Ectodermal cell (in vitro differentiated cells): ENCODE data around the gene DSCAM.

Experiments
- H3K27ac ChIP-seq: 2 replicates; pipeline ENCODE4 v1.7.0; 2013; ENCODE audit warnings: mild to moderate bottlenecking, low read depth, low read length; ENCODE audit not compliant: insufficient read depth, poor library complexity, severe bottlenecking
- H3K27me3 ChIP-seq: 2 replicates; pipeline ENCODE4 v1.7.0; 2013; ENCODE audit warnings: mild to moderate bottlenecking, low read length; ENCODE audit not compliant: insufficient read depth, control insufficient read depth, poor library complexity, severe bottlenecking
- H3K36me3 ChIP-seq: one replicate; pipeline ENCODE4 v1.7.0; 2013; ENCODE audit warnings: low read length; ENCODE audit not compliant: control insufficient read depth, insufficient read depth
- H3K4me1 ChIP-seq: one replicate; pipeline ENCODE4 v1.7.0; 2013; ENCODE audit warnings: low read length; ENCODE audit not compliant: control insufficient read depth, insufficient read depth
- H3K4me3 ChIP-seq: 2 replicates; pipeline ENCODE4 v1.7.0; 2013; ENCODE audit warnings: low read depth, low read length, control low read depth; ENCODE audit not compliant: insufficient read depth
- H3K9me3 ChIP-seq: 2 replicates; pipeline ENCODE4 v1.7.0; 2013; ENCODE audit warnings: mild to moderate bottlenecking, low read length, moderate library complexity; ENCODE audit not compliant: control insufficient read depth
- WGBS, 2 experiments: methylation state at CpG; one replicate each; pipeline ENCODE4 v1.1.7; 2013; ENCODE audit warnings: missing lambda C conversion rate in 2 of 2; 5-methylcytosine and 5-hydroxymethylcytosine counted together

DSCAM gene

DNA sequence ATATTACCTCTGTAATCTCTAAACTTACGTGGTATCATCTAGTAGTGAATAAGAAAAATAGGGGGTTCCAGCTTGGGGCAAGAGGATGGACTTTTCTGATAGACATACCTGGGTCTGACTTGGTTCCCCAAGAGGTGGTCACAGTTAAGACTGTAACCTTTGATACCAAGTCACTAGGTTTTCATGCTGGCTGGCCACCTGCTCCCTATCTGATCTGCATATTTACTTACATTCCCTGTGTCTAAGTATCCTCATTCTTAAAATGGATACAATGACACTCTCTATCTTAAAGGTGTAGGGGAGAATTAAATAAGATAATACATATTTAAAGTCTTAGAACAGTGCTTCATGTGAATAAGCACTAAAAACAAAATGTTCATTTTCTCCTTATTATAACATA is 312.1 kb downstream of the DSCAM start:
- WGBS, 2 experiments, result 93 to 100% methylated on average over 1 of the region's 1 CpG
- Histone ChIP-seq H3K4me3 (no peak overlapping the region), H3K9me3 (no peaks in the 10 kb centered on the region), H3K27me3 (no peaks in the 10 kb centered on the region), H3K36me3 (no peaks in the 10 kb centered on the region), H3K4me1 (no peaks in the 10 kb centered on the region), H3K27ac (no peak overlapping the region)

DNA sequence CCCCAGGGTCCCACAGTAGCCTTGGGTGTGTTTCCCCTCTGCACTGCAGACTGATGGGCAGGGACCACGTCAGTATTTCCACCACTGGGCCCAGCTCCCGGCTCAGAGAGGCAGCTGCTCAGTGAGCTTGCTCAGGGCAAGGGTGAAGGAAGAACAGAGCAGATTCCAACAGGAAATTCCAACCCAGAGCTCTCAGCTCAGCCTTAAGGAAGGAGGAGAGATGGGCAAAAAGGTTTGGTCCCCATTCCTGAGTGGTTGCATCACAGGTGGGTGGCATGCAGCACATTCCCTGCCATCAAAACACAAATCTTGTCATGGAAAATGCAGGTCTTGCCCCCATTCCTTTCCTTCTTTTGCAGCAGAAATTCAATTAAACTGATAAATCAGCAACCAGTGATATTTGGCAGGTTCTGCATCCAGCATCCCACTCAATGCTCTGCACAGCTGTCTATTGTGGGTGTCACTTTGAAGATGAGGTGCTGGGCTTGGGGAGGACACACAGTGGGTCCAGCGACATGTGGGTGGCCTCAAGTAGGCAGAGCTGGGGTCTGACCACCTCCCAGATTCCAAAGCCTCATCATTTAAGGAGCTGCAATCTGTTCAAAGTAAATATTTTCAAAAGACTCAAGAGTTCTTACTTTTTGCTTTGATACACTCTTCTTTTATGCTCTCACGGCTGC is 315.4 kb downstream of the DSCAM start:
- WGBS, 2 experiments, result 91 to 93% methylated on average over 3 of the region's 4 CpGs

DNA sequence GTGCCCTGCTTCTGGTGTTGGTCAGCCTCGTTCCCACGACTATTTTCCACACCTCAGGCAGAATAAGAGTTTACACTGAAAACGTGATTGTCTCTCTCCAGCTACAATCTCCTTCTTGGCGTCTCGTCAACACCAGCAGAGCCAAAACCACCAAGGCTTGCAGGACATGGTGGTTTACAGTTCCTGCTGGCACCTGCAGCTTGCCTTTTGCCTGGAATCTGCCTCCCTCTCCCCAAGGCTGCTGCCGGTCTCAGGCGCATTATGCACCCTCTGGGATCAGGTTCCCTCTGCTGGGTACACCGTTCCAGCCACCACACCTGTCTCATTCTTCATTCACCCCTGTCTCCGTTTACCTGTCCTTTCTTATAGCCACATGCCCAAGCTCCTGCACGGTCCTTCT is 315.9 kb downstream of the DSCAM start:
- H3K9me3 ChIP-seq, result no peaks in the 10 kb centered on the region
- WGBS, 2 experiments, result 93% methylated on average over 10 of the region's 10 CpGs
- no peak overlapping the region for H3K27ac ChIP-seq
- no peaks in the 10 kb centered on the region for H3K4me1 ChIP-seq
- no peak overlapping the region for H3K4me3 ChIP-seq
- H3K36me3 ChIP-seq, result no peaks in the 10 kb centered on the region
- H3K27me3 ChIP-seq, result no peaks in the 10 kb centered on the region

More for the DNA sequence above, 315.4 kb downstream of the DSCAM start:
- H3K36me3 ChIP-seq, result no peaks in the 10 kb centered on the region
- H3K27me3 ChIP-seq, result no peaks in the 10 kb centered on the region
- no peak overlapping the region for H3K27ac ChIP-seq
- no peaks in the 10 kb centered on the region for H3K4me1 ChIP-seq
- no peak overlapping the region for H3K4me3 ChIP-seq
- H3K9me3 ChIP-seq, result no peaks in the 10 kb centered on the region

DNA sequence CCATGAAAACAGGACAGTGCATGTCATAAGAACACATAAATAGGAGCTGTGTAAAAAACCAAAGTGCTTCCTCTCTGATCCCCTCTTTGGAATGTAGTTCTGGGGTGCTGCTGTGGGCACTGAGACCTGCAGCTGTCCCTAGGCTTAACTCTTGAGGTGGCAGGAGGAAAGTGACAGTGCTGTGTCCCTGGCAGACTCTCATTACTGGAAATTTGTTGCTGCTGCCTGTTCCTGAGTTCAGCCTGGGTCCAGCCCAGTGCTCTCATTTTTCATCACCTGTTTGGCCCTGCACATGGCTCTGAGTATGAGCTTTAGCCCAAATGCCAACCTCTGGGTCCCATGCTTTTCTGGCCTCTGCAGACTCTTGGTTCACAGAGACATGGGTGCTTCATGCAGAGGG is 329.3 kb downstream of the DSCAM start:
- Histone ChIP-seq H3K9me3 (no peaks in the 10 kb centered on the region), H3K27ac (no peak overlapping the region), H3K4me1 (no peaks in the 10 kb centered on the region), H3K36me3 (no peaks in the 10 kb centered on the region), H3K27me3 (no peaks in the 10 kb centered on the region), H3K4me3 (no peak overlapping the region)

DNA sequence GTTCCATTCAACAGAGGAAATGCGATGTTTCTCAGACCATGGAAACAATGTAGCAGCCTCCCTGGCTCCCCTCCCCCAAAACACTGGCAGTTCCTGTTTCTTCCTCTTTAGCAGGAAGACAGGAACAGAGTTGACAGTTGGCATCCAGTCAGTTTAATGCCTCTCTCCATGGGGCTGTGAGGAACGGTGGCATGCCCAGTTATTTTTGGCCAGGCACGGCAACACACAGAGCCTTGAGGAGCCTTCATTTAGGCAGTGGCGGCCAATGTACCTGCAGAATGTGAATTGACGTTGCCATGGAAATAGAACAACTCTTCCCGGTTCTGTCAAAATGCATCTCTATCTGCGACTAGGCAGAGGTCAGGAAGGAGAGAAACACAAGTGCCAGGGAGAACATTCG is 330.6 kb downstream of the DSCAM start:
- WGBS, 2 experiments, result 49 to 53% methylated on average over 7 to 8 of the region's 8 CpGs
- Histone ChIP-seq H3K27me3 (no peaks in the 10 kb centered on the region), H3K36me3 (no peaks in the 10 kb centered on the region), H3K27ac (no peak overlapping the region), H3K4me3 (no peak overlapping the region), H3K4me1 (no peaks in the 10 kb centered on the region), H3K9me3 (no peaks in the 10 kb centered on the region)

DNA sequence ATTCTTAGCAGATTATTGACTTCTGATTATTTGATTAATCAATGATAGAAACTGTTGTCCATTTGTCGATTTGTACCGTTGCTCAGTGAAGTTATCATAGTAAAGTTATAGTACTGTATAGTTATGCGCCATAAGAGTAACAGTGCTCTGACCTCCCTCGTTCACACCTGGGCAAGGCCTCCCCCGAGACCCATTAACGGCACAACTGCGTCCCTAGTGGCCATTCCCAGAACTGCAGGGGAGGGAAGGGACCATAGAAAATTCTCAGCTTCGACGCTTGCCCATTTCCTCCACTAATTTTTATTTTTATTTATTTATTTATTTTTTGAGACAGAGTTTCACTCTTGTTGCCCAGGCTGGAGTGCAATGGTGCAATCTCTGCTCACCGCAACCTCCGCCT is 334.4 kb downstream of the DSCAM start:
- 81 to 84% methylated on average over 9 of the region's 11 CpGs for WGBS, 2 experiments
- no peaks in the 10 kb centered on the region for H3K36me3 ChIP-seq
- H3K27me3 ChIP-seq, result no peaks in the 10 kb centered on the region
- H3K9me3 ChIP-seq, result no peaks in the 10 kb centered on the region
- no peak overlapping the region for H3K27ac ChIP-seq
- H3K4me1 ChIP-seq, result no peaks in the 10 kb centered on the region
- no peak overlapping the region for H3K4me3 ChIP-seq

DNA sequence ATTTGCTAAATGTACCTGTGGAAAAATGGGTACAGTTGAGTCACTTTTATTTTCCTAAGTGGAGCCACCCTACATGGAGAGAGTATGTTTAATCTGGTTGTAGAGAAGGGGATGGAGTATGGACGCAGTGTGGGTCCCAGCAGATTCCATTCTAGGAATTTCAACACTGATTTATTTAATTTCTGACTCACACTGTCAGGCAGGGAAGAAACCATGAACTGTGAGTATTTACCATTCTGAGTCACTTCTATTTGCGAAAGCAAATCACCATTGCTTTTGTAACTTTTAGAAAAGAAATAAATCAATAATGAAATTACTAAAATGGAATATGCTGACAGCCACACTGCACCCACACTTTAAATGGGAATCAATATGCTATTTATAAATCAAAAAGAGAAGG is 339.0 kb downstream of the DSCAM start:
- Histone ChIP-seq H3K27me3 (no peaks in the 10 kb centered on the region), H3K9me3 (no peaks in the 10 kb centered on the region), H3K4me1 (no peaks in the 10 kb centered on the region), H3K4me3 (no peak overlapping the region), H3K36me3 (no peaks in the 10 kb centered on the region), H3K27ac (no peak overlapping the region)
- 80 to 100% methylated on average over 1 of the region's 2 CpGs for WGBS, 2 experiments

DNA sequence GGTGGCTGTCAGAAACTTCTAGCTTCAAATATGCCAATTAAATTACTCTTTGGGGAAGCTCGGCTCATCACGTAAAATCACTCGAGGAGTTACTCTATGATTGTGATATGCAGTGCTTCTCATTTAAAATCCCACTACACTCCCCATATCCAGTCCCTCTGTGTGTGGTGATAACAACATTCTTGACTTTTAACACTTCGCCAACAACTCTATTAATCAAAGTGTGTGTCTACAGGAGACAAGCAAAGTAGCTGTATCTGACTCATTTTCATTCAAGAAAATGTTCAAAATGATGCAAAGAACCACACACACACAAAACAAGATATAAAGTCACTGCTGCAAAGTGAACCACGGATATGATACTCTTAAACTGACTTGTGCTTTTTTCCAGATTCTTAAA is 341.3 kb downstream of the DSCAM start:
- Histone ChIP-seq H3K27ac (no peak overlapping the region), H3K27me3 (no peaks in the 10 kb centered on the region), H3K4me3 (no peak overlapping the region), H3K4me1 (no peaks in the 10 kb centered on the region), H3K36me3 (no peaks in the 10 kb centered on the region), H3K9me3 (no peaks in the 10 kb centered on the region)
- WGBS, 2 experiments, result 85 to 95% methylated on average over 5 of the region's 5 CpGs

DNA sequence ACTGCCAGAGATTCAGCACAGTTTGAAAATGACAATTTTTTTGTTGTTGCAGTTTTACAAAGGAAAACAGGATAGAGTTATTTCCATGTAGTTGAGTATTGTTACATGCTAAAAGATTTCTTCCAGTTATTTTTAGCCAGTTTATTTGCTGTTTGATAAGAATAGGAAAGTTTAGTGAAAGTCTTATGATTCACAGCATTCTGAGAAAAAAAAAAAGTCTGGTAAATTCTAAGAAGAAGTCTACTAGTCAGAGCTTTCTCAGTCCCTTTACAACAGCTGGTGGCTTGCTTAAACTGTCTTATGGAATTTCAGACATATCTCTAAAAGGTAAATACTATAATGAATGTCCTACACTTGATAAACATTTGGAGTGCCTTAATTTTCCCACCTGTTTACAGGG is 341.7 kb downstream of the DSCAM start:
- H3K4me1 ChIP-seq, result no peaks in the 10 kb centered on the region
- no peaks in the 10 kb centered on the region for H3K36me3 ChIP-seq
- H3K27me3 ChIP-seq, result no peaks in the 10 kb centered on the region
- H3K27ac ChIP-seq, result no peak overlapping the region
- no peak overlapping the region for H3K4me3 ChIP-seq
- no peaks in the 10 kb centered on the region for H3K9me3 ChIP-seq

DNA sequence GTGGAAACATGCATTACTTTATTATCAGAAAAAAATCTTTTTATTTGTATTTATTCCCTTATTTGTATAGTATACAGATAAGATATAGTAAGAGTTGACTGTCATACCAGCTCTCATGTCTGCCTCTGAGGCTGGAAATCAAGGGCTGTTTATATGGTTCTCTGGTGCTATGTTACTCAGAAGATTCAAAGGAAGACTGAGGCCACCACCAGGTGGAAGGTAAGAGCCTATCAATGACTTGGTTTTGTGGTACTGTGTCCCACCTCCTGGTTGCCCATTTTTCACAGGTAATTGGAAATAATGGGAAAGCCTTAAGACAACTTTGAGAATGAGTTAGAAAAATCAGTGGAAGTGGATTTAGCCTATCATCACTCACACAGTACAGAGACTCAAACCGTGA is 342.1 kb downstream of the DSCAM start:
- no peaks in the 10 kb centered on the region for H3K36me3 ChIP-seq
- H3K27me3 ChIP-seq, result no peaks in the 10 kb centered on the region
- no peak overlapping the region for H3K27ac ChIP-seq
- 91 to 100% methylated on average over 1 of the region's 1 CpG for WGBS, 2 experiments
- no peak overlapping the region for H3K4me3 ChIP-seq
- no peaks in the 10 kb centered on the region for H3K9me3 ChIP-seq
- no peaks in the 10 kb centered on the region for H3K4me1 ChIP-seq

DNA sequence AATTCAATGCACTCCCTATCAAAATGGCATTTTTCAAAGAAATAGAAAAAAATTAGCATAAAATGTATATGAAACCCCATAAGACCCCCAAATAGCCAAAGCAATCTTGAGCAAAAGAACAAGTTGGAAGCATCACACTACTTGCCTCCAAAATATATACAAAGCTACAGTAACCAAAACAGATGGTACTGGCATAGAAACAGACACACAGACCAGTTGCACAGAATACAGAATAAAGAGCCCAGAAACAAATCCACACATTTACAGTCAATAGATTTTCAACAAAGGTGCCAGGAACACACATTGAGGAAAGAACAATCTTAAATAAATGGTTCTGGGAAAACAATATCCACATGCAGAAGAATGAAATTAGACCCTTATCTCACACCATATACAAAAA is 350.8 kb downstream of the DSCAM start:
- no peaks in the 10 kb centered on the region for H3K36me3 ChIP-seq
- no peaks in the 10 kb centered on the region for H3K9me3 ChIP-seq
- H3K27ac ChIP-seq, result no peak overlapping the region
- H3K4me3 ChIP-seq, result no peak overlapping the region
- H3K27me3 ChIP-seq, result no peaks in the 10 kb centered on the region
- H3K4me1 ChIP-seq, result no peaks in the 10 kb centered on the region
